IMR-90 (cell line): Measurements from ENCODE around the gene CAVIN2.

ENCODE experiments used
- CTCF ChIP-seq: conservative IDR thresholded peaks from 2 replicates; pipeline ENCODE4 v1.5.1; 2012; ENCODE audit warnings: mild to moderate bottlenecking, low read depth, low read length, improper control_type of control experiment
- POLR2A ChIP-seq: IDR thresholded peaks from 2 replicates; pipeline ENCODE4 v1.6.1; 2012; ENCODE audit warnings: mild to moderate bottlenecking, low read depth, low read length
- RAD21 ChIP-seq: IDR thresholded peaks from 2 replicates; pipeline ENCODE4 v1.6.1; 2012; ENCODE audit warnings: low read length, improper control_type of control experiment
- USF2 ChIP-seq: fragments of 150-350 bp; IDR thresholded peaks from 2 replicates; pipeline ENCODE4 v1.6.1; 2017; ENCODE audit warnings: mild to moderate bottlenecking, antibody characterized with exemption, low read length, low read depth

- TF ChIP-seq CTCF (no peak), RAD21 (no peak), USF2 (no peak), POLR2A (no peak)
These were observed 876 bp upstream of the CAVIN2 start for GRCh38 chr2:191847764-191848163.
